Activated CD4-positive, CD25-positive, alpha-beta regulatory T cell treated with anti-CD3 and anti-CD28 coated beads, Interleukin-2, amount 50 U/mL, for 72 hours (primary cell): ENCODE data around the gene C14orf93.

ENCODE experiments used
- DNase-seq: peaks from one replicate; pipeline ENCODE4 v3.0.0; 2021

C14orf93 gene

GRCh38 chr14:23009939-23010726 is at the start of gene C14orf93:
Gene C14orf93 (minus strand): TSS chr14:23010143. CDS start chr14:22999023, 11,120 bp downstream.
- DNase-seq: peak; percentile 83

GRCh38 chr14:23058654-23059504 is 48.9 kb upstream of the C14orf93 start:
- DNase-seq: no peak

GRCh38 chr14:23057757-23058653 is 48.1 kb upstream of the C14orf93 start:
- peak; percentile 87 for DNase-seq

- peak; percentile 62 for DNase-seq
Observed at GRCh38 chr14:23056956-23057756, 47.2 kb upstream of the C14orf93 start, which contains the start of gene CDH24. Gene CDH24 (minus strand): TSS chr14:23057520. CDS start chr14:23055733, 1,787 bp downstream.

- peak; percentile 61 for DNase-seq
Observed at GRCh38 chr14:23056145-23056955, 46.4 kb upstream of the C14orf93 start.

GRCh38 chr14:23055621-23056144 is 45.7 kb upstream of the C14orf93 start:
- no peak for DNase-seq

- DNase-seq: no peak
Observed at GRCh38 chr14:23055147-23055550, 45.2 kb upstream of the C14orf93 start.

- DNase-seq: no peak
Observed at GRCh38 chr14:23054000-23054811, 44.3 kb upstream of the C14orf93 start.

GRCh38 chr14:23053426-23053825 is 43.5 kb upstream of the C14orf93 start:
- no peak for DNase-seq

GRCh38 chr14:23052671-23053070 is 42.7 kb upstream of the C14orf93 start:
- DNase-seq: no peak

- DNase-seq: no peak
Observed at GRCh38 chr14:23052182-23052623, 42.3 kb upstream of the C14orf93 start.

GRCh38 chr14:23051141-23052057 is 41.5 kb upstream of the C14orf93 start:
- DNase-seq: no peak

- DNase-seq: no peak
Observed at GRCh38 chr14:23049011-23049410, 39.1 kb upstream of the C14orf93 start.

GRCh38 chr14:23047751-23048693 is 38.1 kb upstream of the C14orf93 start:
- DNase-seq: no peak

- no peak for DNase-seq
Observed at GRCh38 chr14:23047034-23047634, 37.2 kb upstream of the C14orf93 start.

- DNase-seq: no peak
Observed at GRCh38 chr14:23045419-23046357, 35.7 kb upstream of the C14orf93 start.
